ENCODE data around the gene SHC3.

- TF ChIP-seq POLR2A (IDR thresholded peaks at IDR 0.05; ENCODE audit: borderline replicate concordance, extremely low read depth, insufficient read depth, insufficient read length) (no peak), CTCF (IDR thresholded peaks at IDR 0.05 in 2 of 3, conservative IDR thresholded peaks at IDR 0.05 in 1 of 3; ENCODE audit: borderline replicate concordance in 1 of 3, insufficient read depth in 1 of 3, low read depth in 2 of 3, low read length in 2 of 3) (no peak), SP1 (IDR thresholded peaks at IDR 0.05; ENCODE audit: low read depth) (no peak), TCF7L2 (IDR thresholded peaks at IDR 0.05; ENCODE audit: borderline replicate concordance, extremely low read depth, insufficient read depth, insufficient read length) (no peak)
These were observed 207.3 kb downstream of the SHC3 start for GRCh38 chr9:88971131-88971960.

All from HCT116 (cell line).